ELR (cell line): ENCODE results near the gene TMEM120A.
"Not testable (repeated sequence)": the region's sequence is repeated elsewhere in the genome, so short reads cannot be mapped to it uniquely, and the experiment has no call there.

Experiments
- DNase-seq: peaks from one replicate; pipeline ENCODE4 v3.0.0-alpha.2; 2015; ENCODE audit warnings: low read depth

TMEM120A gene

DNA sequence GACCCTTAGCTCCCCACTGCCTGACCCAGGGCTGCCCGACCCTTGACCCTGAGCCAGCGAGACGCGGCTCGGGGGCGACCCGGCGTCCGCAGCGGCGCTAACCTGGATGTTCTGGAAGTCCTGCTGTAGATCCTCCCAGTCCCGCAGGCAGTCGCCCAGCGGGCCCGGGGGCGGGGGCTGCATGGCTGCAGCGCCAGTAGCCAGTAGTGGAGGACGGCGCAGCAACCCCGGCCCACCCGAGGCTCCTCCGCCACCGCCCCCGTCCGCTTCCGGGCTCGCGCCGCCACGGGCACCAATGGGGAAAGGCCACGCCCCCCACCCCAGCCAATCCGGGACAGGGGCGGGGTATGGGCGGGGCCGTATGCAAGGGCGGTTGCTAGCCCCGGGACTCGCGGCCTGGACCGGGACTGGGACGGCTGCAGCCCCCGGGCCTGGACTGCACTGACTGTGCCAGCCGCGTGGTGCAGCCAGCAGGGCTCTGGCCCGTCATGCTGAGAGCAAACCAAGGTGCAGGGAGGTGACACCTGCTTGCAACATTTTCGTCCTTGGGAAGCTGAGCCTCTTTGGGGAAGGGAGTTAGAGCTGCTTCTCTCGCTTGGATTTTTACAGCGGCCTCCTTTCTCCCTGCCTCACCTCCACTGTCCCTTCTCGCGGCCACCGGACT lies at the start of gene TMEM120A:
TMEM120A (minus strand) TSS at position 208 of the 664 bp plus-strand sequence; CDS start at position 183, 25 bp downstream.
- peak; percentile 92 for DNase-seq

DNA sequence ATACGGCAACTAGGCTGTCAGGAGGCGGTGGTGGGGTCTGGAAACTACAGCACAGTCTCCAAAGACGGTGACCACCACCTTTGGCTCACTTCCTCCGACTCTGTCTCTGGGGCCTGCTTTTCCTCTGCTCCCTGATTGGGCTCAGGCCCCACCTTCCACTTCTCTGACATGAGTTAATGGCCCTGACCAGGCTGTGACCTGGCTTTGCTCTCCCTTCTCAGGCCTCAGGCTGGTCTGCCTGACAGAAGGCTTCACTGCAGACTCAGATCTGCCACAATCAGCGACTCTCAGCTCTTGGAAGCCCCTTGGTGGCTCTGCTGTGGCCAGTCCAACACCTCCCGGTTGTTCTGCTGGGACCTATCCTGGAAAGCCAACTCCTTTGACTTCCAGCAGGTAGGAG lies 45.7 kb upstream of the TMEM120A start:
- DNase-seq = no peak

DNA sequence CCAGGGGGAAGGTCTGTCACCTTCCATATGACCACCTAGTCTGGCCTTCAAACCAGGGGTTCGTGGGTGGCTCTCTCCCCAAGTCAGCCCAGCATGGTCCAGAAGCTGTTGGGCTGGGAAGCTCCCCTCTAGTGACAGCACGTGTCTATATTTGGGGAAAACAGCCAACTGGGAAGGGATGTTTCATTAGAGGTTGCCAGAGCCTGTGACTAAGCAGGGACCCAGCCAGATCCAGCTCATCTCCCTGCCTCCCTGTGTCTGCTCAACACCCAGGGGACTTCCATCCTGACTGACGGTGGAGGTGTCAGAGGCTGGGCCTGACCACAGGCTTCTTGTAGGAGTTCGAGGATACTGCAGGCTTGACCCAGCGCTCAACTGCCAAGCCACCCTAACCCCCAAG lies 42.9 kb upstream of the TMEM120A start:
- peak; percentile 62 for DNase-seq

DNA sequence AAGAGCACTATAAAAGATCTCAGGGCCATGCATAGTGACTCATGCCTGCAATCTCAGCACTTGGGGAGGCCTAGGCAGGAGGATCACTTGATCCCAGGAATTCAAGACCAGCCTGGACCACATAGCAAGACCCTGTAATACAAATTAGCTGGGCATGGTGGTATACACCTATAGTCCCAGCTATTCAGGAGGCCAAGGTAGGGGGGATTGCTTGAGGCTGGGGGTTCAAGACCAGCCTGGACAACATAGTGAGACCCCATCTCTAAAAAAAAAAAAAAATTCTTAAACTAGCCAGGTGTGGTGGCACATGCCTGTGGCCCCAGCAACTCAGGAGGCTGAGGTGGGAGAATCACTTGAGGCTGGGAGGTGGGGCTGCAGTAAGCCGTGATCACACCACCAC lies 37.6 kb upstream of the TMEM120A start:
- DNase-seq = no peak

DNA sequence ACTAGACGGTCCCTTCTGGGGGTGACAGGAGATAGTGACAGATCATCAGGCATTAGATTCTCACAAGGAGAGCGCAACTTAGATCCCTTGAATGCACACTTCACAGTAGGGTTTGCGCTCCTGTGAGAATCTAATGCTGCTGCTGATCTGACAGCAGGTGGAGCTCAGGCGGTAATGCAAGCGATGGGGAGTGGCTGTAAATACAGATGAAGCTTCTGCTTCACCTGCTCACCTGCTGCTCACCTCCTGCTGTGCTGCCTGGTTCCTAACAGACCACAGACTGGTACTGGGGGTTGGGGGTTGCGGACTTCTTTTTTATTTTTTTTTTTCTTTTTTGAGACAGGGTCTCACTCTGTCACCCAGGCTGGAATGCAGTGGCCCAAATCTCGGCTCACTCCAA lies 35.3 kb upstream of the TMEM120A start:
- not testable (repeated sequence) for DNase-seq

DNA sequence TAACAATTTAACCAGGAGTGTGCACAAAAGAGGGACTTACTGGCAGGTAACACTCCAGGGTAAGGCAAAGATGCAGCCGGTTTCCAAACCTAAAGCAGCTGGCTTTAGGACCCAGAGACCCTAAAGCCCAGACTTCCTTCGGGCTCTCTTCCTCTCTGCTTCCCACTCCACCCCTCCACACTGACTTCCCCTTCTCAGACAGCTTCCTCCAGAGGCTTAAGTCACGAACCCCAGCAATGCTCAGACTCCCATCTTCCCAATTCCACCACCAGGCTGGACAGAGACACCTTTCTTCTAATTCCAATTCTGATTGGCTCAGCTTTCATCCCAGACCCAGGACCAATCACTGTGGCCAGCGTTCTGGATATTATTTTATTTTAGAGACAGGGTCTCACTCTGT lies 28.6 kb upstream of the TMEM120A start:
- DNase-seq = no peak

DNA sequence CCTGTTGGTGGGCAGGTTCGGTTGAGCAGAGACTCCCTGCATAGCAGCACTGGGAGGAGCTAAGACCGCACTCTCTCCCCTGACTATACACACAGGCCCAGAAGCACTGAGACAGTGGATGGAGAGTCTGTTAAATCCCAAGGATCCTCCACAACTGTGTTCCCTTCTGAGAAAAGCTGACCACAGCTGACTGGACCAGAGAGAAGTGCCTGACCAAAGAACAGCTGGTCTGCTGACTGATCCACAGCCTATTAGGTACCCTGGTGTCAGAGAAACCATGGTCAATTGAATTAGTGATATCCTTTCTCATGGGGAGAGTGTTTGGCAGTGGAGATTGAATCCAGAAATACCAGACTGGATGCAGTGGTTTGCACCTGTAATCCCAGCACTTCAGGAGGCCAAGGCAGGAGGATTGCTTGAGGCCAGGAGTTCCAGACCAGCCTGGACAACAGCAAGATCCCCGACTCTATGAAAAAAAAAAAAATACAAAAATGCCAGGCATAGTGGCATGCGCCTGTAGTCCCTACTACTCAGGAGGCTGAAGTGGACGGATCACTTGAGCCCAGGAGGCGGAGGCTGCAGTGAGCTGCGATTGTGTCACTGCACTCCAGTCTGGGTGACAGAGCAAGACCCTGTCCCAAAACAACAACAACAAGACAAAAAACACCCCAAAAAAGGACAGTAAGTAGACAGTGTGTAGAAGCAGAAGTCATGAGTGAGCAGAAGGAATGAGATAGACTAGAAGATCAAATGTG lies 27.8 kb upstream of the TMEM120A start:
- DNase-seq = no peak

DNA sequence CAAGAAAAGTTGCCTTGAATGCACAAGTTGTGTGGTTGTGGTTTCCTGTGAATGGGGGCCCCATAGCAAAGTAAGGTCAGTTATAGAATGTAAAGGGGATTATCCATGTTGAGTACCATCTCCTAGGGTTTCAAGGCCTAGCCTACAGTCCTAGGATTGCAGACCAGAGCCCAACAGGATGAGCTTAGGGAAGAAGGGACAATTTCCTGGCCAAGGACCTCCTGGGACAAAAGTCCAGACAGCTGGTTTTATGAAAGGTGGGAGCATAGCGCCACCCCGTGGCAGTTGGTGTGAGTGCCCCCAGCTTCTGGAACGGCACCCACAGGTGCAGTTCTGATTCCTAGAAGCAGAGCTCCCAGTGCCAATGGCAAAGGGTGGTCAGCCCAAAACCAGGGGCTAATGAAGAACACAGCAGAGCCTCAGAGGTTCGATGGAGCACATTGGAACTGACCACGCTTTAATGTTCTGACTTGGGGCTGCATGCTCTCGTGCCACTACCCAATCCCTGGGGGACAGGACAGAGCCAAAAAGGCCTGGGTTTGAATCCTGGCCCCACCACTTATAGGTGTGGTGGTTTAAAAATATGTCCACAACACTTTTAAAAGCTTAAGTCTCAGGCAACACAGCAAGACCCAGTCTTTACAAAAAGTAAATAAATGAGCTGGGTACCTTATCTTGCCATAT lies 25.8 kb upstream of the TMEM120A start:
- DNase-seq = peak; percentile 67

DNA sequence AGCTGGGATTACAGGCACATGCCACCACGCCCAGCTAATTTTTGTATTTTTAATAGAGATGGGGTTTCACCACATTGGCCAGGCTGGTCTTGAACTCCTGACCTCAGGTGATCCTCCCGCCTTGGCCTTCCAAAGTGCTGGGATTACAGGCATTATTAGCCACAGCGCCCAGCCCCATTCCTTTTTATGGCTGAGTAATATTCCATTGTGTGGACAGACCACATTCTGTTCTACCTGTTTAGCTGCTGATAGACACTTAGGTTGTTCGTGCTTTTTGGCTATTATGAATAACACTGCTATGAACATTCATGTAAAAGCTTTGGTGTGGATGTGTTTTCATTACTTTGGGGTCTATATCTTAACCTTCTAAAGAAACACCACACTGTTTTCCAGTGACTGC lies 24.1 kb upstream of the TMEM120A start:
- not testable (repeated sequence) for DNase-seq

DNA sequence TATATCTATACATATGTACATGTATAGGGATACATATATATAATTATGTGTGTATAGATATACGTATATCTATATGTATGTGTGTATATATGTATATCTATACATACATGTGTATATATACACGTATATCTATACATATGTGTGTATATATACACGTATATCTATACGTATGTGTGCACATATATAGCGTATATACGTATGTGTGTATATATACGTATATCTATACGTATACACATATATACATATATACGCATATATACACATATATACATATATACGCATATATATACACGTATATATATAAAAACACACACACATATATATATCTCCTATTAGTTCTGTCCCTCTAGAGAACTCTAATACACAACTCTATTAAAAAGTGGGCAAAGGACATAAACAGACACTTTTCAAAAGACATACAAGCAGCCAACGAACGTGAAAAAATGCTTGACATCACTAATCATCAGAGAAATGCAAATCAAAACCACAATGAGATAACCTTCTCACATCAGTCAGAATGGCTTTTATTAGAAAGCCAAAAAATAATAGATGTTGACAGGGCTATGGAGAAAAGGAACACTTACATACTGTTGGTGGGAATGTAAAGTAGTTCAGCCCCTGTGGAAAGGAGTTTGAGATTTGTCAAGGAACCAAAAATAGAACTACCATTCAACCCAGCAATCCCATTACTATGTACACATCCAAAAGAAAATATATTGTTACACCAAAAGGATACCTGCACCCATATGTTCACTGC lies 22.0 kb upstream of the TMEM120A start:
- DNase-seq = no peak

DNA sequence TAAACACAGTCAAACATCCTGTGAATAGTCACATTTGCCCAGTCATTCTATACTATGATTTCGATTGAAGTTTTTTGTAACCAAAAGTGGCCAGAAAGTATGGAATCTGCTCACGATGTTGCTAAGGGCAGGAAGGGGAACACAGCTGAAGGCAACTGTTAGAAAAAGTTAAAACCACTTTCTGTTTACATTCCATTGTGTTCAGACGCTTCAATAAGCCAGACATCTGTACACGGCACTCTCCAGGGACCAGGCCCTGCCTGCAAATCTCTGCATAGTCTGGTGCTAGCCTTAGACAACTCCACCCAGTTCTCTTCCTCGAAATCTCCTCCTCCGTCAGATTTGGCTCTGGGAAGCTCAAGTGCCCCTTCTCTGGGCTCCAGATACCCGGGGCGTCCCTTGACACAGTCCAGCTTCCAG lies 17.1 kb upstream of the TMEM120A start:
- no peak for DNase-seq

DNA sequence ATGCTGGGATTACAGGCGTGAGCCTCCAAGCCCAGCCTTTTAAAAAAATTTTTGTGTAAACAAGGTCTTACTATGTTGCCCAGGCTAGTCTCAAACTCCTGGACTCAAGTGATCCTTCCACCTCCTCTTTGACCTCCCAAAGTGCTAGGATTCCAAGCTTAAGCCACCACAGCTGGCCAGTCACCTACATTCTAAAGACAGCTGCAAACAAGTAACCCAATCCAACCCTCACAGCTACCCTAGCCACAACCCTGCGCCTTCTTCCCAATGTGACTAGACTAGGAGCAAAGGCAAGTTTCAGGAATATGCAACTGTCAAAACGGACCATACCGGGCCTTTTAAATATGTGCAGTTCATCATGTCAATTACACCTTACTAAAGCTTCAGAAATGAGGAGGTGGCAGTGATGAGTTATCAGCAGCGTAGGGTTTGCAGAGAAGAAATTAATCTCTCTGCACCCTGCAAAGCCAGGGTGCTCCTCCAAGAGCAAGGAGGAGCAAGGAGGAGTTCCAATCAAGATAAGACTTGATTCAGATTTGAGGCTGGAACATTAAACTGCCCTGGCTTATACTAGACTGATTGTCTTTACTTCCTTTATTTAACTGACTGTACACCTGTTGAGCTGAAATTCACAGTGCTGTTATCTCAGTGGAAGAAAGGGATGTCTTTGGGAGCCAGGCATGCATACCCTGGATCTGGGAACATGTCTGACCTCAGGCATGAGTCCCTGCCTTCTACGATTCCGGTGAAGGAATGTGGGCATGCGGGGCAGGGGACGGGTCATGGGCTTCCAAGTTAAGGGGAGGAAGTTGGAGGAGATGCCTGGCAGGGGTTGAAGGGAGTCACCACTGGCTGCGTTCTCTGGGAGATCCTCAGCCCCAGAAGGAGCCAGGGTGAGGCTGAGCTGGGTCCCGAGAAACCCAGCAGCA lies 15.5 kb upstream of the TMEM120A start:
- no peak for DNase-seq

DNA sequence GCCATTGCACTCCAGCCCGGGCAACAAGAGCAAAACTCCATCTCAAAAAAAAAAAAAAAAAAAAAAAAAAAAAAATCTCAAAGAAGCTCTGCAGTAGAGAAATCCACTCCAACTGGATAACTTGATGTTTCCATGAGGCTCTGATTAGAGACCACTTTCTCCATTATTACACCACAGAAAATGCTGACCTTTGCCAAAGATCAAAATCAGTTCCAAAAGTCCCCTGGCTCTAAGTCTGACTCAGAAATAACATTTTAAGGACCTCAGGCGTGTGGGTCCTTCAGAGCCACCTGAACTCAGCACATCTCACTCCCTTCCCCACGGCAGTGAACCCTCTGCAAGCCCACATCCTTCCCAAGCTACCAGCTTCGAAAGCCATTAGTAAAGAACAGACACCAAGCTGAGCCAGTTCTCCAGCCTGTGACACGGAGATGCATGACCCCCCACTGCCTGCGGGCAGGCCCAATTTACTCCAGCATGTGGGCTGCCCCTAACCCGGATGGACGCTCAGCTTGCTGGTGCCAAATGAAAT lies 13.8 kb upstream of the TMEM120A start:
- no peak for DNase-seq

DNA sequence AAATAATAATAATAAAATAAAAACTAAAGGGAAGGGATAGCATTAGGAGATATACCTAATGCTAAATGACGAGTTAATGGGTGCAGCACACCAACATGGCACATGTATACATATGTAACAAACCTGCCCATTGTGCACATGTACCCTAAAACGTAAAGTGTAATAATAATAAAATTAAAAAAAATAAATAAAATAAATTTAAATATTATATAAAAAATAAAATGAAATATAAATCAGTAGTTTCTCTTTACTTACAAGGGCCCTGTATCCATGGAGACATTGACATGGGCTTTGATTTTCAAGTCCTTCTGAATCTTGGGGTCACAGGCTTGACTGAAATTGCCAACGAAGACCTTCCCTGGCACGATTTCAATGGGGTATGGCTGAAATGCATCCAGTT lies 10.6 kb upstream of the TMEM120A start:
- not testable (repeated sequence) for DNase-seq

DNA sequence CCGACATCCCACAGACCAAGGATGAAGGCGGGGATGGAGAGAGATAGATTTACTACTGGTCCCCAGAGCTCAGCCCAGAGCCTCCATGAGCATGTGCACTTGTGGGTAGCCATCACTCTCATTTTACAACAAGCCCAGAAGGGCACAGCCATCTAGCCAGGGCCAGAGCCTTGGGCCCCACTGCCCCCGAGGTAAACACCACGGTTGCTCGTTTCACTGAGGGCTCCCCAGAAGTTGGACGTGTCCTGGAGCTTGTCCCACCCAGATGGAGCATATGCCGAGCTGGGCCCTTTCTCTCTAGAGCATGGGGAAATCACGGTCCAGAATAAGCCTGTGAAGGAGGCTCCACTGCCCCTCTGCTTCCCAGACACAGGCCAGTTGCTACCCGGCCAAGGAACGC lies 9.0 kb upstream of the TMEM120A start:
- no peak for DNase-seq

DNA sequence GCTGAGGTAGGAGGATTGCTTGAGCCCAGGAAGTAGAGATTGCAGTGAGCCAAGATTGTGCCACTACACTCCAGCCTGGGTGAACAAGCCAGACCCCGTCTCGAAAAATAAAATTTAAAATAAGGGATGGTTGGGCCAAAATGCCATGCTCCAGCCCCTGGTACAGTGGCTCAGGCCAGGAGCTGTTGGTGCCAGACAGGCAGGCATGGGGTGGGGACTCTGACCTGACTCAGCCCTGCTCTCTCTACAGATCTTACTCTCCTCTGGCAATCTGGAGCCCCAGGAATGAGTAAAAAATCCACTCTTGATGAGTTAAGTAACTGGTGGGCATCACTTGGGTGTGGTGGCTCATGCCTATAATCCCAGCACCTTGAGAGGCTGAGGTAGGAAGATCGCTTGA lies 8.4 kb upstream of the TMEM120A start:
- no peak for DNase-seq

DNA sequence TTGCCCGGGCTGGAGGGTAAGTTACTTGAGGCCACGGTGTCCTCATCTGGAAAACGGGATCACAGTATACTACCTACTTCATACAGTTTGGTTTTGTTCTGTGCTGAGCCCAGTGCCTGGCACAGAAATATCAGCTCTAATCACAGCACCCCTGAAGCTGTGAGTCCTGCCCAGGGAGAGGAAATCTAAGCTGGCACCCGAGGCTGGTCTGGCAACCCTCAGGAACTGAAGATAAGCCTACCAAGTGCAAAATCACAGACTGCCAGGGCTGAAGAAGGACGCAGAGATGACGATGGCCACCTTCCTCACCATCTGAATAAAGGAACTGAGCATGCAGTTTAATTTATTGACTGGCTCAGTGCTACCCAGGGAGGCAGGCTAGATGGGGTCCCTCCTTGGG lies 7.7 kb upstream of the TMEM120A start:
- no peak for DNase-seq

DNA sequence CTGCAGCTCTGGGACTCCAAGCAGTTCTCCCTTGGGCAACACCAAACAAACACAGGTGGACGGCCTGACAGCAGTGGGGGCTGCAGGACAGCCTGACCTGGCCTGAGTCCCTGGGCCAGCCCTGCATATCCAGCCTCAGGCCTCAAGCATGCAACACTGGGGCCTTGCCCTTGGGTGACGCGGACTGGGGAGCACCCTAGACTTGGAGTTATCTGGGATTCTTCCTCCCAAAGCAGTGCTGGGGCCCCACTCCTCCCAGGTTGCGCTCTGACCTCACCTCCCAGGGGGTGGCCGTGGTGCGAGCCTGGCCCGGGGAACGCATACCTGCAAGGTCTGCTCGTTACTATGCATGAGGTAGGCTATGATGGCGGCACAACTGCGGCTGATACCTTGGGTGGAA lies 6.2 kb upstream of the TMEM120A start:
- no peak for DNase-seq

DNA sequence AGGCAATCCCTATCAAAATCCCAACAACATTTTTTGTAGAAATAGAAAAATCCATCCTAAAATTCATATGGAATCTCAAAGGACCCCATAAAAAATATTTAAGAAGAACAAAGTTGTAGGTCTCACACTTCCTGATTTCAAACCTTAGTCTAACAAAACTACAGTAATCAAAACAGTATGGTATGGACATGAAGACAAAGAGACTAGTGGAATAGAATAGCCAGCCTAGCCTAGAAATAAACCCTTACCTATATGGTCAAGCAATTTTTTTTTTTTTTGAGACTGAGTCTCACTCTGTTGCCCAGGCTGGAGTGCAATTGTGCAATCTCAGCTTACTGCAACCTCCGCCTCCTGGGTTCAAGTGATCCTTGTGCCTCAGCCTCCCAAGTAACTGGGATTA lies 3.6 kb upstream of the TMEM120A start:
- no peak for DNase-seq

DNA sequence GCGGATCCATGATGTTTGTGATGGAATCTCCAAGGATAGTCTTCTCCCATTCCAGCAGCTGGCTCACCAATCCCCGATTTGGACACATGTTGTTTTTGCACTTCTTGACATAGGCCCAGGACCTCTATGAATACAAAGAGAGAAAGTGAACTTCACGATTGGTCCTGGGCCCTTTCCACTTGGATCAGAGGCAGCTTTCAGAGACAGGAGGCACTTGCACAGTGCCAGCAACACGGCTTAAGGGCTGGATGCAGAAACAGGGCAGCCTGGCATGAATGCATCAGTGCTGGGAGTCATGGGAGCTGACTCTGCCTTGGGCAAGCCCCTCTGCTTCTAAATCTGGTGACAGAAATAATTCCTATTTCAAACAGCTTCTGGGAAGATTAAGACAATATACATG lies 2.1 kb upstream of the TMEM120A start:
- no peak for DNase-seq

DNA sequence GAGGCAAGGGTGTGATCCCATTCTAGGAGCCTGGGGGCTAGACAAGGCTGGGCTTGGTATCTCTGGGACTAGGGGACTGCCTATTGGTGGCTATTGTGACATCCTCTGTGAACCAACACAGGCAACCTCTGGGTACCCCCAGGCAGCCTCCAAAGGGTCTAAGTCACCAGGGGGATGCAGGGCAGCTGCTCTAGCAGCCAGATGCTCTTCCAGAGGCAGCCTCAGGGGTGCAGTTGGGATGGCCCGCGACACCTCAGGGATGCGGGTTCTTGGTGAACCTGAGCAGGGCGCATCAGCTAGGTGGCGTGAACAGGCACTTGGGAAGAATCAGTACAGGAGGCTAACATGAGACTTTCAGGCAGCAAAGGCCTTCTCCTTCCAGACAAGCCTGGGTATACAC lies 1.6 kb upstream of the TMEM120A start:
- no peak for DNase-seq
